Breast epithelium (tissue), 4 donors: ENCODE measurements around the gene CCNF. TPM values are rescaled to one million over a fixed set of nuclear protein-coding genes. Genes with fewer than 3 reads are reported as not detected.
A peak's percentile ranks its signal among the peaks of the same experiment; 100 is the strongest.

Experiments used
- DNase-seq, 2 donors: peaks; one replicate each; pipeline ENCODE4 v3.0.0-alpha.2; 2019; ENCODE audit warnings: low spot score in 2 of 2
- H3K27ac ChIP-seq, 2 donors: fragments of 200-600 bp; sonication (generic) in 1 of 2; one replicate each; pipeline ENCODE4 v1.5.1; 2016 to 2019; ENCODE audit warnings: mild to moderate bottlenecking in 1 of 2
- H3K27me3 ChIP-seq, 2 donors: fragments of 200-600 bp; sonication (generic) in 1 of 2; one replicate each; pipeline versions ENCODE4 v1.5.1 to v1.6.0; 2017 to 2019; ENCODE audit warnings: control low read depth in 1 of 2, mild to moderate bottlenecking in 1 of 2
- H3K36me3 ChIP-seq: fragments of 200-600 bp; one replicate; pipeline ENCODE4 v1.5.1; 2019
- H3K4me1 ChIP-seq, 2 donors: fragments of 200-600 bp; sonication (generic); one replicate each; pipeline ENCODE4 v1.5.1; 2016 to 2019; ENCODE audit warnings: control low read depth in 1 of 2
- H3K4me3 ChIP-seq, 3 donors: fragments of 200-600 bp; sonication (generic); 1 replicate in 2 of 3; 2 replicates in 1 of 3; pipeline ENCODE4 v1.5.1; 2016 to 2019; ENCODE audit warnings: mild to moderate bottlenecking in 3 of 3, moderate library complexity in 2 of 3
- H3K9me3 ChIP-seq, 2 donors: fragments of 200-600 bp; sonication (generic) in 1 of 2; one replicate each; pipeline ENCODE4 v1.5.1; 2016 to 2019; ENCODE audit warnings: control low read depth in 1 of 2
- CTCF ChIP-seq, 3 donors: fragments of 450-650 bp; IDR thresholded peaks; one replicate each; pipeline ENCODE4 v1.5.1; 2016 to 2017; ENCODE audit warnings: antibody characterized with exemption in 3 of 3, mild to moderate bottlenecking in 3 of 3, moderate library complexity in 3 of 3
- POLR2A ChIP-seq: fragments of 450-650 bp; IDR thresholded peaks from one replicate; pipeline ENCODE4 v1.6.1; 2016; ENCODE audit warnings: antibody characterized with exemption, mild to moderate bottlenecking, moderate library complexity
- POLR2AphosphoS5 ChIP-seq, 3 donors: sonication (generic); formaldehyde crosslinking; IDR thresholded peaks; one replicate each; pipeline ENCODE4 v1.6.1; 2017; ENCODE audit warnings: antibody characterized with exemption in 3 of 3
- intact Hi-C: fragments of 100-400 bp; cut with DNase I; formaldehyde crosslinking; loops from one replicate; pipeline ENCODE4 v1.15.1; 2023; ENCODE audit warnings: low total_unique reads
- total RNA-seq, 3 donors: library from RNA; depleted of rRNA; stranded (reverse); fragments of >200 nt; gene quantifications; one replicate each; pipeline ENCODE4 v1.1.0, GENCODE V29; 2016

CCNF gene
- total RNA-seq, 3 donors from 2014 or later = 1.6 to 2.9 (median 2.7) TPM

- no peak for DNase-seq
- Histone ChIP-seq H3K4me3 (no peak overlapping the region), H3K36me3 (no peaks in the 10 kb centered on the region), H3K27ac (no peak overlapping the region), H3K9me3 (no peaks in the 10 kb centered on the region), H3K27me3 (no peaks in the 10 kb centered on the region), H3K4me1 (peaks cover 0 to 11% of the 10 kb centered on the region in 2 donors)
- intact Hi-C loops = no loop called here
- no peak for TF ChIP-seq CTCF (IDR thresholded peaks at IDR 0.05)
- no peak for TF ChIP-seq POLR2AphosphoS5 (IDR thresholded peaks at IDR 0.05)
- no peak for TF ChIP-seq POLR2A
Observed at GRCh38 chr16:2464333-2464732, 35.1 kb downstream of the CCNF start.

DNA sequence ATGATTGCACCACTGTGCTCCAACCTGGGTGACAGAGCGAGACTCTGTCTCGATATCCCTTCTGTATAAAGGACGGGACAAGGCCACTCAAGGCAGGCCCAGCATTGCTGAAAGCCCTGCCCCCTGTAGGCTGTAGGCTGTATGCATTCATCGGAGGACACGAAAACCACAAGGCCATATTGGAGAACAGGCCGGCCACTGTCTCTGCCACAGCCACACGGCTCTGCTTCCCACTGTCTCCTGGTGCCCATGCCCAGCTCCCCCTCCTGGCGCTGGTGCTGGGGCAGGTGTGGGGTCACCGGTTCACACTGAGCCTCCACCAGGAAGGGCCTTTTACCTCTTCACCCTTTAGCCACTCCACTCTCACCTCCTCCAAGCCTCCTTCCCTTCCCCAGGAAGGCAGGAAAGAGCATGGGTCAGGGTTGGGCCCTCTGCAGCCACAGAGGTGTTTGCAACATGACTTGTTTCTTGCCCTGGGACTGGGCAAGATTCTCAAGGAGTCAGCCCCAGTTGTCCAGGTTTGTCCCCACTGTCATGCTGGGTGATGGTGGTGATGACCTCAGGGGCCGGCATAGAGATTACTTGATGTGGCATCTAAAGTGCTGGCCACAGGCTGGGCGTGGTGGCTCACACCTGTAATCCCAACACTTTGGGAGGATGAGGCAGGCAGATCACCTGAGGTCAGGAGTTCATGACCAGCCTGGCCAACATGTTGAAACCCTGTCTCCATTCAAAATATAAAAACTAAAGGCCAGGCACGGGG lies 36.6 kb downstream of the CCNF start:
- Histone ChIP-seq H3K4me3 (no peak overlapping the region), H3K27ac (no peak overlapping the region), H3K27me3 (no peaks in the 10 kb centered on the region), H3K9me3 (no peaks in the 10 kb centered on the region), H3K36me3 (no peaks in the 10 kb centered on the region), H3K4me1 (peaks cover 0 to 13% of the 10 kb centered on the region in 2 donors)
- intact Hi-C loops = loop anchor here (1.0 kb wide), 1 partner anchor 26 kb away; no protein-coding TSS in a partner anchor
- TF ChIP-seq POLR2AphosphoS5 (IDR thresholded peaks at IDR 0.05) = no peak
- TF ChIP-seq POLR2A = no peak
- no peak for TF ChIP-seq CTCF (IDR thresholded peaks at IDR 0.05)
- DNase-seq = no peak

DNA sequence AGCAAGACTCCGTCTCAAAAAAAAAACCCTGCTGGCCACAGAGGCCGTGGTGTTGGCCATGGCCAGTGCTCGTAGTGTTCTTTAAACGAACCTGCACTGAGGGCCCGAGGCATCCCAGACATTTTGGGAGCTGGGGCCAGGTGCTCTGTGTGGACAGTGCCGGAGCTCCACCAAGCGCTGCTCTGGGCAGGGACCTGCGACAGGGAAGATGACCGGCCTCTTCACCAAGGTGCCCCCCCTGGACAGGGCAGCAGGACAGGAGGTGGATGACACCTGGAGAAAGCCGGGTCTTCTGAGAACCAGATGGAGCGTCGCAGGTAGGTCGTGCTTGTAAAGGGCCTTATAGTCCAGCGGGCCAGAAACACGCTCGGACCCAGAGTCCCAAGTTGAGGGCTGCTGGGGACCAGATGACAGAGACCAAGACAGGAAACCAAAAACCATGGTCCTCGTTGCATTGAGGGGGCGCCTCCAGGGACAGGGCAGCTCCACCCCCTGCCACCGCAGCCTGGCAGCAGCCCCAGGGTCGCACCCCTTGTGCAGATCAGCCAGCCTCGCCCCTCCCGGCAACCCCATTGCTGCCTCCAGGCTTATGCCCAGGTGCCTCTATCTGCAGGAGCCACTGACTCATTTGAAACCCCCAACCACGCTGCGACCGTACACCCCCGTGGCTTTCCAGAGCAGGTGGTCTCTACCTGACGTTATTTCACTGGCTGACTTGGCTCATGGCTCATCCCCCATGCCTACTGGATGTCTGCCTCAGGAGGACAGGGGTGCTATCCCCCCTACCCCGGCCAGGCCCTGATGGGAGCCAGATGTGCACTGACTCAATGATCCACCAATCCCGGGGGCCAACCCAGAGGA lies 37.6 kb downstream of the CCNF start:
- no peaks in the 10 kb centered on the region for H3K36me3 ChIP-seq
- H3K9me3 ChIP-seq = no peaks in the 10 kb centered on the region
- DNase-seq = no peak
- H3K4me1 ChIP-seq = peaks cover 8 to 22% of the 10 kb centered on the region in 2 donors
- intact Hi-C loops = loop anchor here (1.0 kb wide), 1 partner anchor 25 kb away; no protein-coding TSS in a partner anchor
- no peaks in the 10 kb centered on the region for H3K27me3 ChIP-seq
- TF ChIP-seq POLR2A (no peak), CTCF (IDR thresholded peaks at IDR 0.05) (no peak), POLR2AphosphoS5 (IDR thresholded peaks at IDR 0.05) (no peak)
- H3K4me3 ChIP-seq = peak overlapping the region in 2 of 3 donors; percentile 63 to 82
- H3K27ac ChIP-seq = peak overlapping the region; percentile 22 to 82

DNA sequence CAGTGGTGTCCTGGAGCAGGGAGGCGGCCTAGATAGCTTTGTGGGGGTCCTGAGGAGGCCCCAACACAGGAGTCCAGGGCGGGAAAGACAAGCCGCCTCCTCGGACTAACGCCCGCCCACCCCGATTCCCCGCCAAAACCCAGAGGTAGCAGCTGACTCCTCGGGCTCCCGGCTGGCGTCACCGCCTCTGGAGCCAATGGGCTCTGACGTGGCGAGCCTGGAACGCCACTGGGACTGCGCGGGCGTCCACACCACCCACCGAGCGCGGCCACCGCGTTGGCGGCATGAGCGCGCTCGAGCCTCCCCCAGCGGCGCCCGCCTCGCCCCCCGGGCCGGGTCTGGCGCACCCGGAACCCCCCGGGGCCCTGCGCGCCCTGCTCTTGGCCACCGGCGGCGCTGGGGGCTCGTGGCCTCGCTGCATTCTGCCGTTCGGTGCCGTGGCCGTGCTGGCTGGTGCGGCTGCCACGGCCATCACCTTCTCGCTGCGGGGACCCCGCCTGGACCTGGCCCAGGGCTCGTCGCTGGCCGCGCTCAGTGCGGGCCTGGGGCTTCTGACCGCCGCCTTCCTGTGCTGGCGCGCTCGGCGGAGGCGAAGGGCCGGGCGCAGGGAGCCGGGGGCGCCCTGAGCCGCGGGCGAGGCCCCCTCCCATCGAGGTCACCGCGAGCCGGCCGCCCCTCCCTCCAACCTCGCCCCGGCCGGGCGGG lies 38.4 kb downstream of the CCNF start:
- peaks cover 9 to 23% of the 10 kb centered on the region in 2 donors for H3K4me1 ChIP-seq
- peak overlapping the region; percentile 49 to 82 (median 63) for H3K4me3 ChIP-seq
- H3K36me3 ChIP-seq = no peaks in the 10 kb centered on the region
- peak overlapping the region; percentile 82 for H3K27ac ChIP-seq
- no peaks in the 10 kb centered on the region for H3K27me3 ChIP-seq
- DNase-seq = peak; percentile 78 to 82
- no peaks in the 10 kb centered on the region for H3K9me3 ChIP-seq
- no peak for TF ChIP-seq POLR2A
- no peak for TF ChIP-seq CTCF (IDR thresholded peaks at IDR 0.05)
- TF ChIP-seq POLR2AphosphoS5 (IDR thresholded peaks at IDR 0.05) = peak in 1 of 3 donors; percentile 57
- intact Hi-C loops = no loop called here
